Panc1 (cell line): Measurements from ENCODE around the gene OR4L1. TPM values are rescaled to one million over a fixed set of nuclear protein-coding genes. Genes with fewer than 3 reads are reported as not detected.

ENCODE experiments used
- ATAC-seq: fragments of 200-7000 bp; cut with Tn5 transposase; 2 replicates; pipeline ENCODE4 v1.9.1; 2020; ENCODE audit warnings: mild to moderate bottlenecking, moderate library complexity
- Bru-seq: library from RNA; stranded (reverse); fragments of 400-500 nt; gene quantifications from one replicate; lab custom pipeline; 2021; lab: Mats Ljungman, UMichigan
- BruChase-seq, 2 experiments: library from RNA; stranded (reverse); fragments of 400-500 nt; gene quantifications; one replicate each; lab custom pipeline; 2021; lab: Mats Ljungman, UMichigan
- BruUV-seq: library from RNA; stranded (reverse); fragments of 400-500 nt; replicated peaks from 2 replicates; lab custom pipeline; 2021; lab: Mats Ljungman, UMichigan
- CTCF ChIA-PET: fragments of 300-600 bp; sonication (Branson Sonifier 250); formaldehyde crosslinking; loops from one replicate; lab custom pipeline; 2022; ENCODE audit warnings: antibody characterized with exemption; lab: Charles Lee
- POLR2A ChIA-PET: fragments of 300-600 bp; sonication (Branson Sonifier 250); formaldehyde crosslinking; loops from one replicate; lab custom pipeline; 2022; ENCODE audit warnings: antibody characterized with exemption; lab: Charles Lee
- DNase-seq: peaks from one replicate; pipeline ENCODE4 v3.0.0-alpha.2; 2010; ENCODE audit warnings: low read depth, low spot score
- H3K27ac ChIP-seq: 2 replicates; pipeline ENCODE4 v1.5.1; 2011; ENCODE audit warnings: mild to moderate bottlenecking, low read length, inconsistent platforms
- H3K27me3 ChIP-seq: fragments of 200-500 bp; sonication (Bioruptor generic); 2 replicates; pipeline ENCODE4 v1.6.0; 2014; ENCODE audit warnings: low read length, inconsistent platforms; ENCODE audit not compliant: control insufficient read depth, insufficient read depth
- H3K36me3 ChIP-seq: fragments of 200-500 bp; sonication (Bioruptor generic); 2 replicates; pipeline ENCODE4 v1.5.1; 2014; ENCODE audit warnings: inconsistent platforms, mild to moderate bottlenecking, low read length, moderate library complexity; ENCODE audit not compliant: control insufficient read depth, insufficient read depth
- H3K4me1 ChIP-seq: 2 replicates; pipeline ENCODE4 v1.5.1; 2011; ENCODE audit warnings: inconsistent platforms, mild to moderate bottlenecking, low read length, moderate library complexity; ENCODE audit not compliant: control insufficient read depth, insufficient read depth
- H3K4me3 ChIP-seq, 2 experiments: 2 replicates each; pipeline ENCODE4 v1.5.1; 2011 to 2012; ENCODE audit warnings: low read depth in 2 of 2, low read length in 2 of 2, mild to moderate bottlenecking in 2 of 2, inconsistent platforms in 1 of 2, moderate library complexity in 1 of 2
- H3K9me3 ChIP-seq: fragments of 200-500 bp; sonication (Bioruptor generic); 2 replicates; pipeline ENCODE4 v1.5.1; 2014; ENCODE audit warnings: low read depth, mild to moderate bottlenecking, inconsistent platforms, low read length, moderate library complexity; ENCODE audit not compliant: control insufficient read depth, insufficient read depth
- POLR2AphosphoS5 ChIP-seq: IDR thresholded peaks from 2 replicates; pipeline ENCODE4 v1.6.1; 2012; ENCODE audit warnings: mild to moderate bottlenecking, low read depth, low read length, moderate library complexity
- SIN3A ChIP-seq: IDR thresholded peaks from 2 replicates; pipeline ENCODE4 v1.6.1; 2012; ENCODE audit warnings: low read depth, mild to moderate bottlenecking, low read length, moderate library complexity, borderline replicate concordance; ENCODE audit not compliant: insufficient read depth
- TCF7L2 ChIP-seq: IDR thresholded peaks from 2 replicates; pipeline ENCODE4 v1.6.1; 2011; ENCODE audit warnings: mild to moderate bottlenecking, low read depth, low read length, inconsistent platforms
- in situ Hi-C: cut with HindIII; loops from 2 replicates; pipeline ENCODE4 v1.10.0; 2016; ENCODE audit warnings: low sequenced_read_pairs, low pct_unique_long_range_greater_than_20kb
- intact Hi-C: fragments of 100-400 bp; cut with micrococcal nuclease; formaldehyde crosslinking; loops from one replicate; pipeline ENCODE4 v1.10.0; 2022; ENCODE audit not compliant: unreplicated experiment
- long read RNA-seq: library from polyadenylated mRNA; unstranded; transcript quantifications from one replicate; pipeline ENCODE4 v2.0.0, GENCODE V29; 2021; ENCODE audit not compliant: unreplicated experiment
- polyA plus RNA-seq: library from polyadenylated mRNA; unstranded; fragments of >200 nt; gene quantifications from one replicate; pipeline ENCODE4 v1.2.1, GENCODE V29; 2012; ENCODE audit warnings: missing spikeins; ENCODE audit not compliant: insufficient read length
- total RNA-seq: library from RNA; stranded (reverse); gene quantifications from one replicate; pipeline ENCODE4 v1.2.1, GENCODE V29; 2021; ENCODE audit not compliant: unreplicated experiment
- TF ChIP-seq, protein P1 (sequence below): fragments of 450-650 bp; IDR thresholded peaks from 2 replicates; pipeline ENCODE4 v1.5.1; 2017; ENCODE audit warnings: mild to moderate bottlenecking
- TF ChIP-seq, protein P2 (sequence below), 2 experiments: IDR thresholded peaks; 2 replicates each; pipeline ENCODE4 v1.6.1; 2011 to 2012; ENCODE audit warnings: low read depth in 2 of 2, control low read depth in 1 of 2, low read length in 1 of 2, mild to moderate bottlenecking in 1 of 2, moderate library complexity in 1 of 2; ENCODE audit not compliant: insufficient read depth in 1 of 2

The OR4L1 gene, protein sequence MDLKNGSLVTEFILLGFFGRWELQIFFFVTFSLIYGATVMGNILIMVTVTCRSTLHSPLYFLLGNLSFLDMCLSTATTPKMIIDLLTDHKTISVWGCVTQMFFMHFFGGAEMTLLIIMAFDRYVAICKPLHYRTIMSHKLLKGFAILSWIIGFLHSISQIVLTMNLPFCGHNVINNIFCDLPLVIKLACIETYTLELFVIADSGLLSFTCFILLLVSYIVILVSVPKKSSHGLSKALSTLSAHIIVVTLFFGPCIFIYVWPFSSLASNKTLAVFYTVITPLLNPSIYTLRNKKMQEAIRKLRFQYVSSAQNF
- not detected for total RNA-seq
- polyA plus RNA-seq, result not detected
- Bru-seq, nascent RNA, result not detected
- not detected for BruChase-seq, experiment 1, labeled RNA remaining after a 2-hour chase
- not detected for BruChase-seq, experiment 2, labeled RNA remaining after a 6-hour chase
- long read RNA-seq, result 0 reads

DNA sequence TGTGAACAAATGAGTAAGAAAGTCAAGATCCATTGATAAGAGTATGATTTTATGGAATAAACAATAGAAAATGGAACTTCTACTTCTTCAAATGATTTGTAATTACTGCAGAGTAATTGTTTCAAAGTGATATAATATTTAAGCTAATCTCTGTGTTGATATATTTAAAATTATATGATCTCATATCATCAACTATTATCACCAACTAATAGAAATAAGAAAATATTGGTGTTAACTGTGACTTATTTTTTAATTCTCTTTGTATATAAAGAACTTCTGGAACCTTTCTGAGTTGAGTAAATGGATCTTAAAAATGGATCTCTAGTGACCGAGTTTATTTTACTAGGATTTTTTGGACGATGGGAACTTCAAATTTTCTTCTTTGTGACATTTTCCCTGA is at the start of gene OR4L1:
Gene OR4L1 (plus strand): TSS at position 301 of the 400 bp plus-strand sequence. CDS start 0 bp downstream, at position 301.
- in situ Hi-C loops, result no loop called here
- H3K9me3 ChIP-seq, result no peaks in the 10 kb centered on the region
- H3K4me3 ChIP-seq, result no peak within 1 kb of the TSS
- ChIA-PET POLR2A (no interaction called here), CTCF (no interaction called here)
- no peaks in the 10 kb centered on the region for H3K36me3 ChIP-seq
- ATAC-seq (no peak), DNase-seq (no peak)
- H3K27ac ChIP-seq, result no peak within 1 kb of the TSS
- no peaks in the 10 kb centered on the region; the same call in 1 of the 2 replicates for H3K27me3 ChIP-seq
- H3K4me1 ChIP-seq, result no peaks in the 10 kb centered on the region
- intact Hi-C loops, result no loop called here
- no peak for TF ChIP-seq POLR2AphosphoS5
- TF ChIP-seq TCF7L2, result no peak
- TF ChIP-seq, protein P1, sequence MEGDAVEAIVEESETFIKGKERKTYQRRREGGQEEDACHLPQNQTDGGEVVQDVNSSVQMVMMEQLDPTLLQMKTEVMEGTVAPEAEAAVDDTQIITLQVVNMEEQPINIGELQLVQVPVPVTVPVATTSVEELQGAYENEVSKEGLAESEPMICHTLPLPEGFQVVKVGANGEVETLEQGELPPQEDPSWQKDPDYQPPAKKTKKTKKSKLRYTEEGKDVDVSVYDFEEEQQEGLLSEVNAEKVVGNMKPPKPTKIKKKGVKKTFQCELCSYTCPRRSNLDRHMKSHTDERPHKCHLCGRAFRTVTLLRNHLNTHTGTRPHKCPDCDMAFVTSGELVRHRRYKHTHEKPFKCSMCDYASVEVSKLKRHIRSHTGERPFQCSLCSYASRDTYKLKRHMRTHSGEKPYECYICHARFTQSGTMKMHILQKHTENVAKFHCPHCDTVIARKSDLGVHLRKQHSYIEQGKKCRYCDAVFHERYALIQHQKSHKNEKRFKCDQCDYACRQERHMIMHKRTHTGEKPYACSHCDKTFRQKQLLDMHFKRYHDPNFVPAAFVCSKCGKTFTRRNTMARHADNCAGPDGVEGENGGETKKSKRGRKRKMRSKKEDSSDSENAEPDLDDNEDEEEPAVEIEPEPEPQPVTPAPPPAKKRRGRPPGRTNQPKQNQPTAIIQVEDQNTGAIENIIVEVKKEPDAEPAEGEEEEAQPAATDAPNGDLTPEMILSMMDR, result no peak
- no peak for TF ChIP-seq SIN3A
- TF ChIP-seq, protein P2, sequence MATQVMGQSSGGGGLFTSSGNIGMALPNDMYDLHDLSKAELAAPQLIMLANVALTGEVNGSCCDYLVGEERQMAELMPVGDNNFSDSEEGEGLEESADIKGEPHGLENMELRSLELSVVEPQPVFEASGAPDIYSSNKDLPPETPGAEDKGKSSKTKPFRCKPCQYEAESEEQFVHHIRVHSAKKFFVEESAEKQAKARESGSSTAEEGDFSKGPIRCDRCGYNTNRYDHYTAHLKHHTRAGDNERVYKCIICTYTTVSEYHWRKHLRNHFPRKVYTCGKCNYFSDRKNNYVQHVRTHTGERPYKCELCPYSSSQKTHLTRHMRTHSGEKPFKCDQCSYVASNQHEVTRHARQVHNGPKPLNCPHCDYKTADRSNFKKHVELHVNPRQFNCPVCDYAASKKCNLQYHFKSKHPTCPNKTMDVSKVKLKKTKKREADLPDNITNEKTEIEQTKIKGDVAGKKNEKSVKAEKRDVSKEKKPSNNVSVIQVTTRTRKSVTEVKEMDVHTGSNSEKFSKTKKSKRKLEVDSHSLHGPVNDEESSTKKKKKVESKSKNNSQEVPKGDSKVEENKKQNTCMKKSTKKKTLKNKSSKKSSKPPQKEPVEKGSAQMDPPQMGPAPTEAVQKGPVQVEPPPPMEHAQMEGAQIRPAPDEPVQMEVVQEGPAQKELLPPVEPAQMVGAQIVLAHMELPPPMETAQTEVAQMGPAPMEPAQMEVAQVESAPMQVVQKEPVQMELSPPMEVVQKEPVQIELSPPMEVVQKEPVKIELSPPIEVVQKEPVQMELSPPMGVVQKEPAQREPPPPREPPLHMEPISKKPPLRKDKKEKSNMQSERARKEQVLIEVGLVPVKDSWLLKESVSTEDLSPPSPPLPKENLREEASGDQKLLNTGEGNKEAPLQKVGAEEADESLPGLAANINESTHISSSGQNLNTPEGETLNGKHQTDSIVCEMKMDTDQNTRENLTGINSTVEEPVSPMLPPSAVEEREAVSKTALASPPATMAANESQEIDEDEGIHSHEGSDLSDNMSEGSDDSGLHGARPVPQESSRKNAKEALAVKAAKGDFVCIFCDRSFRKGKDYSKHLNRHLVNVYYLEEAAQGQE (IDR thresholded peaks at IDR 0.05; ENCODE audit: insufficient read depth in 1 of 2, low read depth in 2 of 2, low read length in 1 of 2), result no peak
- no TSS peak for BruUV-seq

DNA sequence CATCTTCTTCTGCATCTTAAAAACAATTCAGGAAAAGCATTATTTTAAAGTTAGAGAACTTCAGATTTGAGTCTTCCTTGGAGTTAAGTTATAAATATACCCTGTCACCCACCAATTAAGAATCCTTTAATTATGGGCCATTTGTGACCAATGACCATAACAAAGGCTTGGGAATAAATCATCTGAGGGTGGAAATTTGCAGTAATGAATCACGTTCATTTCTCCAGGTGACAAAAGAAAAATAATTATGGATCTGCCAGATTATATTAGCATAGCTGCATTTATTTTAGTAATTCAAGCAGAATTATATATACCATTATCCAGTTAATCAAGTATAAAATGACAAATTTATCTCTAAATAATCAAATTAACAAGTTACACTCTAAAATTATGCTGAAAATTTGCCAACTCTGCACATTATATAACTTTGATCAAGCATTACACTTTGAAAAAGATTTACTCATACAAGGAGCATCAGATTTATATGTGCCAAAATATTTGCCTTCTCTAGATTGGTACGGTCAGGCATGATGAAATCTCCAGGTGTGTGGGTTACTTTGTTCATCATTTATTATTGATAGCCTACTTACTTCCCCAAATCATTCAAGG is 40.5 kb upstream of the OR4L1 start, which contains the start of gene OR4K14:
Gene OR4K14 (minus strand): TSS at position 51 of the 609 bp plus-strand sequence. CDS start 4,114 bp downstream, outside the sequence.
- intact Hi-C loops (no loop called here), in situ Hi-C loops (no loop called here)
- DNase-seq (no peak), ATAC-seq (no peak)
- ChIA-PET CTCF (no interaction called here), POLR2A (no interaction called here)
- Histone ChIP-seq H3K36me3 (no peaks in the 10 kb centered on the region), H3K4me3 (no peak within 1 kb of the TSS), H3K4me1 (no peaks in the 10 kb centered on the region), H3K9me3 (no peaks in the 10 kb centered on the region), H3K27ac (no peak within 1 kb of the TSS), H3K27me3 (no peaks in the 10 kb centered on the region)
- no TSS peak for BruUV-seq
- TF ChIP-seq TCF7L2 (no peak), SIN3A (no peak), POLR2AphosphoS5 (no peak)
- TF ChIP-seq, protein P2 (IDR thresholded peaks at IDR 0.05; ENCODE audit: insufficient read depth in 1 of 2, low read depth in 2 of 2, low read length in 1 of 2), result no peak
- TF ChIP-seq, protein P1, result no peak
